ENCODE results near the gene RALGPS1. TPM values are rescaled to one million over a fixed set of nuclear protein-coding genes. Genes with fewer than 3 reads are reported as not detected.

RALGPS1 gene
- total and polyA plus RNA-seq, 2 of the 8 experiments (the other 6 are each of a cell fraction or from before 2014, with no cell fraction given), result 20.0 to 23.5 TPM

- TF ChIP-seq CHD7 (IDR thresholded peaks at IDR 0.05; ENCODE audit: insufficient replicate concordance, low read length), result no peak
- TF ChIP-seq RFX5 (IDR thresholded peaks at IDR 0.05; ENCODE audit: borderline replicate concordance, low read depth, low read length), result no peak
- TF ChIP-seq CTCF (IDR thresholded peaks at IDR 0.05; ENCODE audit: control extremely low read depth in 1 of 3, insufficient read depth in 1 of 3, low read depth in 1 of 3, low read length in 3 of 3), result no peak
- no peak for TF ChIP-seq RNF2 (IDR thresholded peaks at IDR 0.05; ENCODE audit: borderline replicate concordance, low read depth, low read length, missing control alignments, poor library complexity, severe bottlenecking)
- no peak for TF ChIP-seq JUN (IDR thresholded peaks at IDR 0.05; ENCODE audit: low read depth, low read length)
- TF ChIP-seq RBBP5 (IDR thresholded peaks at IDR 0.05; ENCODE audit: borderline replicate concordance, low read depth, low read length), result no peak
- TF ChIP-seq PHF8 (conservative IDR thresholded peaks at IDR 0.05; ENCODE audit: low read depth, low read length), result no peak
- TF ChIP-seq BACH1 (IDR thresholded peaks at IDR 0.05; ENCODE audit: low read length), result no peak
Measured at GRCh38 chr9:126981218-126981617, 66.6 kb downstream of the RALGPS1 start (continued).

All from H1 (cell line).